RWPE2 (cell line): Measurements from ENCODE around the gene RAVER1.

Experiments used
- ATAC-seq: fragments of 200-7000 bp; cut with Tn5 transposase; 3 replicates; pipeline ENCODE4 v1.9.1; 2021; ENCODE audit warnings: low read depth
- DNase-seq: peaks from one replicate; pipeline ENCODE4 v3.0.0-alpha.2; 2020; ENCODE audit warnings: low spot score
- H3K27ac ChIP-seq: fragments of 450-650 bp; 2 replicates; pipeline ENCODE4 v1.5.1; 2017; ENCODE audit warnings: mild to moderate bottlenecking; ENCODE audit not compliant: poor library complexity, severe bottlenecking
- H3K27me3 ChIP-seq: fragments of 250-450 bp; sonication (Bioruptor Pico); 2 replicates; pipeline ENCODE4 v1.5.1; 2021; ENCODE audit warnings: mild to moderate bottlenecking, moderate library complexity; ENCODE audit not compliant: insufficient read depth, poor library complexity, severe bottlenecking
- H3K36me3 ChIP-seq: fragments of 250-450 bp; sonication (Bioruptor Pico); 2 replicates; pipeline ENCODE4 v1.5.1; 2020; ENCODE audit warnings: low read depth, mild to moderate bottlenecking, moderate library complexity
- H3K4me1 ChIP-seq: fragments of 250-450 bp; sonication (Bioruptor Pico); 2 replicates; pipeline ENCODE4 v1.5.1; 2021; ENCODE audit warnings: mild to moderate bottlenecking, moderate library complexity; ENCODE audit not compliant: insufficient read depth, poor library complexity, severe bottlenecking
- H3K4me3 ChIP-seq: fragments of 250-450 bp; sonication (Bioruptor Pico); 2 replicates; pipeline ENCODE4 v1.5.1; 2021; ENCODE audit warnings: mild to moderate bottlenecking, moderate library complexity; ENCODE audit not compliant: severe bottlenecking
- H3K9me3 ChIP-seq: fragments of 250-450 bp; sonication (Bioruptor Pico); 2 replicates; pipeline ENCODE4 v1.5.1; 2021; ENCODE audit warnings: mild to moderate bottlenecking, moderate library complexity; ENCODE audit not compliant: severe bottlenecking
- TF ChIP-seq, protein P1 (sequence below): fragments of 450-650 bp; IDR thresholded peaks from one replicate; pipeline ENCODE4 v1.5.1; 2017; ENCODE audit warnings: mild to moderate bottlenecking, moderate library complexity; ENCODE audit not compliant: poor library complexity, severe bottlenecking

The RAVER1 gene

DNA sequence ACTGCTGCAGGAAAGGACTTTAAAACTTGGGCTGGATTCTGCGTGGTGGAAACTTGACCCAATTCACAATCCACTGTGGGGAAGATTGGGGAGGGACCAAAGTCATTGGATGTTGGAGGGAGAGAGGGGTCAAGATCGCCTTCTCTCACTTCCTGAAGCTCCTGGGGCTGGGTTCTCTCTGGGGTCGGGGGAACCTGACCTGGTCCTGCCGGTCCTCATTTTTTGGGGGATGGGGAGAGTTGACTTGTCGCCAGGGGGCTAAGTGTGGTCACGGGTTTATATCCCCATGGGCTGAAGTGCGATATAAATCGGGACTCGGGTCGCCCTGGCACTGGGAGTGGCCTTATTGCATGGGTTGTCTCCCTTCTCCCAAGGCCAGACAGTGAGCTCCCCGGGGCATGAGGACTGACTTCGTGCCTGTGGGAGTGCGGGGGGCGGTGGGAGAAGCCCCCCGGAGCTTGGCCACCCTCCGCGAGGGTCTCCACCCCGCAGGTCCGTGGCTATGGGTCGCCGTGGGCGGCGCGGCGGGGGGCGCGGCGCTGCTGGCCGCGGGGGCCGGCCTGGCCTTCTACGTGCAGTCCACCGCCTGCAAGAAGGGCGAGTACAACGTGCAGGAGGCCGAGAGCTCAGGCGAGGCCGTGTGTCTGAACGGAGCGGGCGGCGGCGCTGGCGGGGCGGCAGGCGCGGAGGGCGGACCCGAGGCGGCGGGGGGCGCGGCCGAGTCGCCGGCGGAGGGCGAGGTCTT is 37.3 kb downstream of the RAVER1 start:
- H3K9me3 ChIP-seq, result no peaks in the 10 kb centered on the region
- no peak overlapping the region for H3K4me3 ChIP-seq
- H3K27ac ChIP-seq, result no peak overlapping the region
- H3K4me1 ChIP-seq, result peaks cover 4% of the 10 kb centered on the region
- DNase-seq, result no peak
- ATAC-seq, result no peak
- H3K27me3 ChIP-seq, result no peaks in the 10 kb centered on the region
- TF ChIP-seq, protein P1, sequence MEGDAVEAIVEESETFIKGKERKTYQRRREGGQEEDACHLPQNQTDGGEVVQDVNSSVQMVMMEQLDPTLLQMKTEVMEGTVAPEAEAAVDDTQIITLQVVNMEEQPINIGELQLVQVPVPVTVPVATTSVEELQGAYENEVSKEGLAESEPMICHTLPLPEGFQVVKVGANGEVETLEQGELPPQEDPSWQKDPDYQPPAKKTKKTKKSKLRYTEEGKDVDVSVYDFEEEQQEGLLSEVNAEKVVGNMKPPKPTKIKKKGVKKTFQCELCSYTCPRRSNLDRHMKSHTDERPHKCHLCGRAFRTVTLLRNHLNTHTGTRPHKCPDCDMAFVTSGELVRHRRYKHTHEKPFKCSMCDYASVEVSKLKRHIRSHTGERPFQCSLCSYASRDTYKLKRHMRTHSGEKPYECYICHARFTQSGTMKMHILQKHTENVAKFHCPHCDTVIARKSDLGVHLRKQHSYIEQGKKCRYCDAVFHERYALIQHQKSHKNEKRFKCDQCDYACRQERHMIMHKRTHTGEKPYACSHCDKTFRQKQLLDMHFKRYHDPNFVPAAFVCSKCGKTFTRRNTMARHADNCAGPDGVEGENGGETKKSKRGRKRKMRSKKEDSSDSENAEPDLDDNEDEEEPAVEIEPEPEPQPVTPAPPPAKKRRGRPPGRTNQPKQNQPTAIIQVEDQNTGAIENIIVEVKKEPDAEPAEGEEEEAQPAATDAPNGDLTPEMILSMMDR, result no peak
- H3K36me3 ChIP-seq, result peaks cover 7% of the 10 kb centered on the region; the same call in 1 of the 2 replicates

DNA sequence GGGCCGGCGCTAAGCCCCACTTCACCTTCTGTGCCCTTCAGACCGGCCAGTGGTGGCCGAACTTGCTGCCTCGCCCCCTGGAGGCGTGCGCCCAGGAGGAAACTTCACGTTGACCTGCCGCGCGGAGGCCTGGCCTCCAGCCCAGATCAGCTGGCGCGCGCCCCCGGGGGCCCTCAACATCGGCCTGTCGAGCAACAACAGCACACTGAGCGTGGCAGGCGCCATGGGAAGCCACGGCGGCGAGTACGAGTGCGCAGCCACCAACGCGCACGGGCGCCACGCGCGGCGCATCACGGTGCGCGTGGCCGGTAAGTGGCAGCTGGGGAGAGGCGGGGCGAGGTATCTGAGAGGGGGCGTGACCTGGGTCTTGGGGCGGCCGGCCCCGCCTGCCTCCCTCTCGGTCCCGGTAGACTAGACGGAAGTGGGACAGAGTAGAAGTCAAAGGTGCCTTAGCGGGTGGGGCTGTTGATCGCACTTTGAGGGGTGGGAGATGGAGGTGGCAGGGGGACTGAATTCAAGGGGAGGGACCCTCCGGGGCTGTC is 38.0 kb downstream of the RAVER1 start:
- Histone ChIP-seq H3K4me1 (peaks cover 4% of the 10 kb centered on the region), H3K27ac (no peak overlapping the region), H3K9me3 (no peaks in the 10 kb centered on the region), H3K27me3 (no peaks in the 10 kb centered on the region), H3K4me3 (no peak overlapping the region), H3K36me3 (peaks cover 7% of the 10 kb centered on the region; the same call in 1 of the 2 replicates)
- no peak for DNase-seq
- no peak for ATAC-seq
- TF ChIP-seq, protein P1, result no peak

DNA sequence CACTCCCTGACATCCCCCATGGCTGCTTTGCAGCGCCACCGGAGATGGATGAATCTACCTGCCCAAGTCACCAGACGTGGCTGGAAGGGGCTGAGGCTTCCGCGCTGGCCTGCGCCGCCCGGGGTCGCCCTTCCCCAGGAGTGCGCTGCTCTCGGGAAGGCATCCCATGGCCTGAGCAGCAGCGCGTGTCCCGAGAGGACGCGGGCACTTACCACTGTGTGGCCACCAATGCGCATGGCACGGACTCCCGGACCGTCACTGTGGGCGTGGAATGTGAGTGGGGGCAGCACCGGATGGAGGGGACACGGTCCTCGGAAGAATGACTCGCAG is 39.0 kb downstream of the RAVER1 start:
- TF ChIP-seq, protein P1, result no peak
- Histone ChIP-seq H3K27me3 (no peaks in the 10 kb centered on the region), H3K27ac (no peak overlapping the region), H3K4me1 (peaks cover 4% of the 10 kb centered on the region), H3K9me3 (no peaks in the 10 kb centered on the region), H3K4me3 (no peak overlapping the region), H3K36me3 (peaks cover 7% of the 10 kb centered on the region; the same call in 1 of the 2 replicates)
- ATAC-seq (no peak), DNase-seq (no peak)

DNA sequence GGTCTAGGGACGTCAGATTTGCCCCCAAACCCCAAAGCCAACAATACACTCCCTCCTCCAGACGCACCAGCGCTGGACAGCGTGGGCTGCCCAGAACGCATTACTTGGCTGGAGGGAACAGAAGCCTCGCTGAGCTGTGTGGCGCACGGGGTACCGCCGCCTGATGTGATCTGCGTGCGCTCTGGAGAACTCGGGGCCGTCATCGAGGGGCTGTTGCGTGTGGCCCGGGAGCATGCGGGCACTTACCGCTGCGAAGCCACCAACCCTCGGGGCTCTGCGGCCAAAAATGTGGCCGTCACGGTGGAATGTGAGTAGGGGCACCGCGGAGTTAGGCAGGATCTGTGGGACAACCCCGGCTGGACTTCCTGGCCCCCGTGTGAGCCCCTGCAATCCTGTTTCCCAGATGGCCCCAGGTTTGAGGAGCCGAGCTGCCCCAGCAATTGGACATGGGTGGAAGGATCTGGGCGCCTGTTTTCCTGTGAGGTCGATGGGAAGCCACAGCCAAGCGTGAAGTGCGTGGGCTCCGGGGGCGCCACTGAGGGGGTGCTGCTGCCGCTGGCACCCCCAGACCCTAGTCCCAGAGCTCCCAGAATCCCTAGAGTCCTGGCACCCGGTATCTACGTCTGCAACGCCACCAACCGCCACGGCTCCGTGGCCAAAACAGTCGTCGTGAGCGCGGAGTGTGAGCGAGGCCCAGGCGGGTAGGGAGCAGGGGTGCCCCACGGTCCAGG is 39.5 kb downstream of the RAVER1 start:
- no peaks in the 10 kb centered on the region for H3K9me3 ChIP-seq
- TF ChIP-seq, protein P1, result no peak
- H3K27me3 ChIP-seq, result no peaks in the 10 kb centered on the region
- DNase-seq, result no peak
- H3K4me1 ChIP-seq, result peaks cover 4% of the 10 kb centered on the region
- H3K36me3 ChIP-seq, result peaks cover 7% of the 10 kb centered on the region; the same call in 1 of the 2 replicates
- no peak overlapping the region for H3K27ac ChIP-seq
- ATAC-seq, result no peak
- H3K4me3 ChIP-seq, result no peak overlapping the region
